KMS-11 (cell line): ENCODE results near the gene NUDCD3.
A peak's percentile ranks its signal among the peaks of the same experiment; 100 is the strongest.

Source experiments
- H2AFZ ChIP-seq: fragments of 200-600 bp; sonication (generic); 2 replicates; pipeline ENCODE4 v1.6.1; 2016; ENCODE audit warnings: antibody characterized with exemption, mixed run types, low read depth
- H3K27ac ChIP-seq: fragments of 200-600 bp; sonication (generic); 2 replicates; pipeline ENCODE4 v1.6.1; 2016; ENCODE audit warnings: mild to moderate bottlenecking, mixed run types
- H3K27me3 ChIP-seq: fragments of 200-600 bp; sonication (generic); 2 replicates; pipeline ENCODE4 v1.6.1; 2017; ENCODE audit warnings: mild to moderate bottlenecking, low read depth, mixed run types, moderate library complexity; ENCODE audit not compliant: insufficient read depth
- H3K36me3 ChIP-seq: fragments of 200-600 bp; sonication (generic); 2 replicates; pipeline ENCODE4 v1.6.1; 2017; ENCODE audit warnings: mild to moderate bottlenecking, mixed run types; ENCODE audit not compliant: insufficient read depth
- H3K4me1 ChIP-seq: fragments of 200-600 bp; sonication (generic); 2 replicates; pipeline ENCODE4 v1.6.1; 2016; ENCODE audit warnings: mild to moderate bottlenecking, low read depth, mixed run types; ENCODE audit not compliant: poor library complexity, severe bottlenecking
- H3K4me2 ChIP-seq: fragments of 200-600 bp; sonication (generic); 2 replicates; pipeline ENCODE4 v1.7.0; 2016; ENCODE audit warnings: mild to moderate bottlenecking, mixed run types
- H3K4me3 ChIP-seq: fragments of 200-600 bp; sonication (generic); IDR thresholded peaks from 2 replicates; pipeline ENCODE4 v1.6.1; 2017; ENCODE audit warnings: low read depth, low read length, mixed read lengths; ENCODE audit not compliant: insufficient read depth
- H3K79me2 ChIP-seq: fragments of 200-600 bp; sonication (generic); 2 replicates; pipeline ENCODE4 v1.6.1; 2016; ENCODE audit warnings: low read depth, mixed run types; ENCODE audit not compliant: insufficient read depth
- H3K9ac ChIP-seq: fragments of 200-600 bp; sonication (generic); 2 replicates; pipeline ENCODE4 v1.6.1; 2016; ENCODE audit warnings: mild to moderate bottlenecking, mixed run types
- H4K20me1 ChIP-seq: fragments of 200-600 bp; sonication (generic); 2 replicates; pipeline ENCODE4 v1.6.1; 2016; ENCODE audit warnings: mild to moderate bottlenecking, mixed run types; ENCODE audit not compliant: insufficient read depth
- CTCF ChIP-seq: fragments of 200-600 bp; sonication (generic); conservative IDR thresholded peaks from 2 replicates; pipeline ENCODE4 v1.6.1; 2017; ENCODE audit warnings: low read depth, mild to moderate bottlenecking, antibody characterized with exemption, low read length, moderate library complexity, mixed read lengths

NUDCD3 gene

GRCh38 chr7:44497155-44498027, 6.9 kb upstream of the NUDCD3 start:
- no peak overlapping the region for H3K9ac ChIP-seq
- no peaks in the 10 kb centered on the region for H3K27me3 ChIP-seq
- H4K20me1 ChIP-seq, result no peaks in the 10 kb centered on the region
- no peaks in the 10 kb centered on the region for H3K36me3 ChIP-seq
- no peak overlapping the region for H2AFZ ChIP-seq
- H3K4me3 ChIP-seq, result no peak overlapping the region
- H3K4me1 ChIP-seq, result no peaks in the 10 kb centered on the region
- H3K79me2 ChIP-seq, result no peaks in the 10 kb centered on the region
- TF ChIP-seq CTCF, result no peak
- H3K4me2 ChIP-seq, result no peak overlapping the region
- no peak overlapping the region for H3K27ac ChIP-seq

- H3K9ac ChIP-seq, result no peak overlapping the region
- H3K36me3 ChIP-seq, result no peaks in the 10 kb centered on the region
- H3K27ac ChIP-seq, result no peak overlapping the region
- no peak overlapping the region for H2AFZ ChIP-seq
- H3K4me3 ChIP-seq, result no peak overlapping the region
- no peak for TF ChIP-seq CTCF
- no peaks in the 10 kb centered on the region for H4K20me1 ChIP-seq
- no peaks in the 10 kb centered on the region for H3K27me3 ChIP-seq
- H3K4me1 ChIP-seq, result peaks cover 4% of the 10 kb centered on the region
- H3K4me2 ChIP-seq, result no peak overlapping the region
- H3K79me2 ChIP-seq, result no peaks in the 10 kb centered on the region
Measured at GRCh38 chr7:44496385-44496784, 5.9 kb upstream of the NUDCD3 start.

- H3K9ac ChIP-seq, result no peak overlapping the region
- H3K27me3 ChIP-seq, result no peaks in the 10 kb centered on the region
- H4K20me1 ChIP-seq, result no peaks in the 10 kb centered on the region
- no peak overlapping the region for H3K27ac ChIP-seq
- no peak overlapping the region for H3K4me3 ChIP-seq
- no peak for TF ChIP-seq CTCF
- H3K79me2 ChIP-seq, result peaks cover 2% of the 10 kb centered on the region; the same call in 1 of the 2 replicates
- H3K4me2 ChIP-seq, result no peak overlapping the region
- peaks cover 7% of the 10 kb centered on the region for H3K4me1 ChIP-seq
- no peak overlapping the region for H2AFZ ChIP-seq
- H3K36me3 ChIP-seq, result no peaks in the 10 kb centered on the region
Measured at GRCh38 chr7:44494960-44495359, 4.5 kb upstream of the NUDCD3 start.

- Histone ChIP-seq H3K4me3 (no peak overlapping the region), H3K27me3 (no peaks in the 10 kb centered on the region), H3K4me1 (peaks cover 21% of the 10 kb centered on the region), H3K27ac (peak overlapping the region; percentile 94), H3K4me2 (peak overlapping the region; percentile 92), H3K9ac (peak overlapping the region; percentile 97; the same call in 1 of the 2 replicates), H4K20me1 (no peaks in the 10 kb centered on the region), H3K79me2 (peaks cover 35% of the 10 kb centered on the region), H3K36me3 (no peaks in the 10 kb centered on the region), H2AFZ (peak overlapping the region; percentile 66)
- no peak for TF ChIP-seq CTCF
Measured at GRCh38 chr7:44491229-44491628, 771 bp upstream of the NUDCD3 start.
